ENCODE data around the gene MISFA. TPM values are rescaled to one million over a fixed set of nuclear protein-coding genes. Genes with fewer than 3 reads are reported as not detected.

The MISFA gene
- total and polyA plus RNA-seq, 9 of the 15 experiments (the other 6 are each of a cell fraction or from before 2014, with no cell fraction given) = 1.6 to 6.3 (median 3.4) TPM

- 0 out of 2 replicates have a peak, but pooled peaks have one; percentile 45 for TF ChIP-seq OTX1 (CRISPR knock-in tag; IDR thresholded peaks at IDR 0.05)
- TF ChIP-seq ZNF274 (IDR thresholded peaks at IDR 0.05; ENCODE audit: borderline replicate concordance, low read depth, low read length) = no peak
- TF ChIP-seq SFPQ (IDR thresholded peaks at IDR 0.05; ENCODE audit: low read depth, low read length) = no peak
- peak; percentile 49; the same call in 1 of the 2 replicates for TF ChIP-seq ATF3 (IDR thresholded peaks at IDR 0.05)
- TF ChIP-seq ATF3 (CRISPR knock-in tag; conservative IDR thresholded peaks at IDR 0.05) = peak; percentile 43; the same call in 1 of the 2 replicates
- TF ChIP-seq THRA (IDR thresholded peaks at IDR 0.05) = no peak
- TF ChIP-seq SIX5 (IDR thresholded peaks at IDR 0.05; ENCODE audit: borderline replicate concordance in 1 of 2, insufficient read depth in 1 of 2, low read depth in 1 of 2, low read length in 2 of 2) = no peak
- peak; percentile 77; the same call in 1 of the 2 replicates for TF ChIP-seq ZBTB7A (IDR thresholded peaks at IDR 0.05; ENCODE audit: borderline replicate concordance, control insufficient read depth, low read depth, low read length)
- TF ChIP-seq EWSR1 (IDR thresholded peaks at IDR 0.05; ENCODE audit: borderline replicate concordance, low read depth, partially characterized antibody) = no peak
- peak; percentile 90 for TF ChIP-seq FOXP1 (CRISPR knock-in tag; IDR thresholded peaks at IDR 0.05)
- no peak for TF ChIP-seq CUX1 (CRISPR knock-in tag; IDR thresholded peaks at IDR 0.05)
- TF ChIP-seq KLF13 (tag; IDR thresholded peaks at IDR 0.05; ENCODE audit: borderline replicate concordance, low read depth) = peak; percentile 8; the same call in 1 of the 2 replicates
- peak; percentile 74 for TF ChIP-seq HNRNPLL (IDR thresholded peaks at IDR 0.05; ENCODE audit: low read depth, low read length, poor library complexity, severe bottlenecking)
- TF ChIP-seq ZNF224 (CRISPR knock-in tag; IDR thresholded peaks at IDR 0.05) = 0 out of 2 replicates have a peak, but pooled peaks have one; percentile 16
- TF ChIP-seq KHSRP (IDR thresholded peaks at IDR 0.05) = peak; percentile 70
Observed at GRCh38 chr11:18634140-18635032, 34.8 kb downstream of the MISFA start, which contains the start of gene SPTY2D1 (continued).
